Astrocyte (in vitro differentiated cells and primary cell): ENCODE results near the gene JAK2.
"Not testable (repeated sequence)": the region's sequence is repeated elsewhere in the genome, so short reads cannot be mapped to it uniquely, and the experiment has no call there.

Experiments used
- CTCF ChIP-seq: IDR thresholded peaks from 2 replicates; pipeline ENCODE4 v1.5.1; 2011; ENCODE audit warnings: low read depth, mild to moderate bottlenecking, inconsistent platforms, low read length, moderate library complexity; ENCODE audit not compliant: insufficient read depth
- EZH2 ChIP-seq: IDR thresholded peaks from 2 replicates; pipeline ENCODE4 v1.6.1; 2012; ENCODE audit warnings: mild to moderate bottlenecking, low read length, inconsistent platforms; ENCODE audit not compliant: insufficient read depth

GRCh38 chr9:5106517-5106916 lies 121.4 kb downstream of the JAK2 start:
- TF ChIP-seq CTCF, EZH2: not testable (repeated sequence)
